HCT116 (cell line): ENCODE measurements around the gene SYNPO. TPM values are rescaled to one million over a fixed set of nuclear protein-coding genes. Genes with fewer than 3 reads are reported as not detected.

Source experiments
- ATAC-seq: fragments of 200-7000 bp; cut with Tn5 transposase; 2 replicates; pipeline ENCODE4 v1.9.1; 2020; ENCODE audit warnings: mild to moderate bottlenecking, moderate library complexity
- BruUV-seq: library from RNA; stranded (reverse); fragments of 400-500 nt; replicated peaks from 2 replicates; lab custom pipeline; 2021; lab: Mats Ljungman, UMichigan
- CTCF ChIA-PET: fragments of 300-600 bp; sonication (Branson Sonifier 250); formaldehyde crosslinking; loops from one replicate; lab custom pipeline; 2021; ENCODE audit warnings: antibody characterized with exemption; lab: Charles Lee
- POLR2A ChIA-PET: fragments of 300-600, 350-600 bp; sonication (Branson Sonifier 250); formaldehyde crosslinking; loops from one replicate; lab custom pipeline; 2021; ENCODE audit warnings: antibody characterized with exemption; lab: Charles Lee
- RAD21 ChIA-PET, 2 experiments: fragments of 300-600 bp; sonication (Branson Sonifier 250); formaldehyde crosslinking; loops; one replicate each; lab custom pipeline; 2023; ENCODE audit warnings: low total read pairs in 2 of 2; ENCODE audit not compliant: uncharacterized antibody in 2 of 2, unreplicated experiment in 2 of 2, low non-redundant PET in 1 of 2; lab: Charles Lee
- DNase-seq: peaks from one replicate; pipeline ENCODE4 v3.0.0-alpha.2; 2010; ENCODE audit warnings: low read depth, low spot score
- H2AFZ ChIP-seq: fragments of 200-600 bp; shearing (Covaris generic), sonication (generic); 2 replicates; pipeline ENCODE4 v1.6.1; 2017; ENCODE audit warnings: low read depth, mixed run types, mixed read lengths, antibody characterized with exemption, low read length; ENCODE audit not compliant: poor library complexity, severe bottlenecking
- H3K27ac ChIP-seq: 2 replicates; pipeline ENCODE4 v1.5.1; 2012; ENCODE audit warnings: low read depth, low read length
- H3K27me3 ChIP-seq: fragments of 200-600 bp; sonication (generic); 2 replicates; pipeline ENCODE4 v1.6.1; 2016; ENCODE audit warnings: mixed run types, low read length, mixed read lengths; ENCODE audit not compliant: insufficient read depth
- H3K36me3 ChIP-seq, 2 experiments: fragments of 200-500 bp in 1 of 2; fragments of 200-600 bp in 1 of 2; sonication (Bioruptor generic) in 1 of 2; sonication (generic) in 1 of 2; 2 replicates each; pipeline versions ENCODE4 v1.5.1 to v1.6.1; 2014 to 2016; ENCODE audit warnings: low read length in 2 of 2, inconsistent platforms in 1 of 2, mixed read lengths in 1 of 2, mixed run types in 1 of 2; ENCODE audit not compliant: insufficient read depth in 2 of 2, control insufficient read depth in 1 of 2
- H3K4me1 ChIP-seq, 2 experiments: fragments of 200-600 bp in 1 of 2; sonication (generic) in 1 of 2; 2 replicates each; pipeline versions ENCODE4 v1.5.1 to v1.6.1; 2012 to 2017; ENCODE audit warnings: low read length in 2 of 2, inconsistent platforms in 1 of 2, mild to moderate bottlenecking in 1 of 2, mixed read lengths in 1 of 2, mixed run types in 1 of 2, moderate library complexity in 1 of 2; ENCODE audit not compliant: insufficient read depth in 2 of 2, control insufficient read depth in 1 of 2
- H3K4me2 ChIP-seq: fragments of 200-600 bp; sonication (generic); 2 replicates; pipeline ENCODE4 v1.6.1; 2017; ENCODE audit warnings: mixed run types, low read length, mixed read lengths
- H3K4me3 ChIP-seq, 2 experiments: fragments of 200-600 bp in 1 of 2; sonication (generic) in 1 of 2; replicated peaks in 1 of 2; 2 replicates each; pipeline ENCODE4 v1.5.1; 2011 to 2016; ENCODE audit warnings: low read length in 2 of 2, control low read depth in 1 of 2, low read depth in 1 of 2, mild to moderate bottlenecking in 1 of 2, mixed read lengths in 1 of 2, mixed run types in 1 of 2
- H3K79me2 ChIP-seq: fragments of 200-600 bp; sonication (generic); 2 replicates; pipeline ENCODE4 v1.6.1; 2017; ENCODE audit warnings: mild to moderate bottlenecking, mixed run types, low read length, moderate library complexity, mixed read lengths; ENCODE audit not compliant: insufficient read depth
- H3K9ac ChIP-seq: fragments of 200-600 bp; sonication (generic); 2 replicates; pipeline ENCODE4 v1.6.1; 2016; ENCODE audit warnings: low read length, mixed read lengths
- H3K9me2 ChIP-seq: fragments of 200-600 bp; sonication (generic), shearing (Covaris generic); 2 replicates; pipeline ENCODE4 v1.6.1; 2017; ENCODE audit warnings: mixed run types, mild to moderate bottlenecking, moderate library complexity; ENCODE audit not compliant: insufficient read depth
- H3K9me3 ChIP-seq, 2 experiments: fragments of 200-500 bp in 1 of 2; fragments of 200-600 bp in 1 of 2; sonication (Bioruptor generic) in 1 of 2; sonication (generic) in 1 of 2; 2 replicates each; pipeline ENCODE4 v1.6.1; 2014 to 2017; ENCODE audit warnings: low read length in 2 of 2, mixed read lengths in 2 of 2, inconsistent platforms in 1 of 2, low read depth in 1 of 2, mild to moderate bottlenecking in 1 of 2, mixed run types in 1 of 2, moderate library complexity in 1 of 2; ENCODE audit not compliant: control insufficient read depth in 1 of 2, insufficient read depth in 1 of 2
- H4K20me1 ChIP-seq: fragments of 200-600 bp; sonication (generic), shearing (Covaris generic); 2 replicates; pipeline ENCODE4 v1.6.1; 2017; ENCODE audit warnings: mixed run types, mild to moderate bottlenecking, moderate library complexity; ENCODE audit not compliant: insufficient read depth
- CEBPB ChIP-seq: IDR thresholded peaks from 2 replicates; pipeline ENCODE4 v1.6.1; 2012; ENCODE audit warnings: low read depth
- EGR1 ChIP-seq: IDR thresholded peaks from 2 replicates; pipeline ENCODE4 v1.6.1; 2012; ENCODE audit warnings: low read depth
- POLR2A ChIP-seq: IDR thresholded peaks from 2 replicates; pipeline ENCODE4 v1.7.0; 2011; ENCODE audit warnings: borderline replicate concordance; ENCODE audit not compliant: insufficient read depth, insufficient read length; ENCODE audit errors: extremely low read depth
- RAD21 ChIP-seq: IDR thresholded peaks from 2 replicates; pipeline ENCODE4 v1.6.1; 2012; ENCODE audit warnings: low read depth, mild to moderate bottlenecking
- YY1 ChIP-seq: IDR thresholded peaks from 2 replicates; pipeline ENCODE4 v1.6.1; 2011; ENCODE audit warnings: low read length, low read depth, moderate library complexity, mild to moderate bottlenecking; ENCODE audit not compliant: insufficient replicate concordance; ENCODE audit errors: extremely low read depth
- ZNF274 ChIP-seq: fragments of 200-500 bp; sonication (Bioruptor generic); IDR thresholded peaks from 2 replicates; pipeline ENCODE4 v1.6.1; 2014; ENCODE audit warnings: mild to moderate bottlenecking, low read depth, low read length, inconsistent platforms
- intact Hi-C: fragments of 100-400 bp; cut with micrococcal nuclease; formaldehyde crosslinking; loops from 2 replicates; pipeline ENCODE4 v1.10.0; 2022
- total RNA-seq: library from RNA; stranded (reverse); gene quantifications from one replicate; pipeline ENCODE4 v1.2.1, GENCODE V29; 2021; ENCODE audit not compliant: unreplicated experiment
- TF ChIP-seq, protein P1 (sequence below): IDR thresholded peaks from 2 replicates; pipeline ENCODE4 v1.6.1; 2012

The SYNPO gene
- total RNA-seq, 1 experiment from 2014 or later = 8.2 TPM

GRCh38 chr5:150633429-150633828, 7.0 kb upstream of the SYNPO start:
- no peak overlapping the region for H3K4me2 ChIP-seq
- no peaks in the 10 kb centered on the region for H3K27me3 ChIP-seq
- no peaks in the 10 kb centered on the region for H3K9me2 ChIP-seq
- intact Hi-C loops = no loop called here
- H3K79me2 ChIP-seq = no peaks in the 10 kb centered on the region
- peaks cover 40 to 52% of the 10 kb centered on the region in 2 experiments for H3K4me1 ChIP-seq
- no peaks in the 10 kb centered on the region for H3K9me3 ChIP-seq
- no peaks in the 10 kb centered on the region for H4K20me1 ChIP-seq
- no peak for DNase-seq
- no peak overlapping the region for H2AFZ ChIP-seq
- no peaks in the 10 kb centered on the region for H3K36me3 ChIP-seq
- ATAC-seq = no peak
- no peak overlapping the region for H3K27ac ChIP-seq
- BruUV-seq = no TSS peak
- ChIA-PET CTCF (no interaction called here), POLR2A (no interaction called here), RAD21 (no interaction called here)
- H3K4me3 ChIP-seq = no peak overlapping the region
- H3K9ac ChIP-seq = no peak overlapping the region
- TF ChIP-seq RAD21 (no peak), EGR1 (no peak), ZNF274 (no peak), POLR2A (no peak)
- TF ChIP-seq, protein P1, sequence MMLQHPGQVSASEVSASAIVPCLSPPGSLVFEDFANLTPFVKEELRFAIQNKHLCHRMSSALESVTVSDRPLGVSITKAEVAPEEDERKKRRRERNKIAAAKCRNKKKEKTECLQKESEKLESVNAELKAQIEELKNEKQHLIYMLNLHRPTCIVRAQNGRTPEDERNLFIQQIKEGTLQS = no peak

GRCh38 chr5:150636391-150637244, 3.8 kb upstream of the SYNPO start:
- H3K27me3 ChIP-seq = no peaks in the 10 kb centered on the region
- H3K9ac ChIP-seq = no peak overlapping the region
- ATAC-seq = peak; percentile 56
- H3K9me2 ChIP-seq = no peaks in the 10 kb centered on the region
- RAD21 ChIA-PET = no interaction called here
- H3K27ac ChIP-seq = no peak overlapping the region; the same call in 1 of the 2 replicates
- DNase-seq = no peak
- H4K20me1 ChIP-seq = no peaks in the 10 kb centered on the region
- CTCF ChIA-PET = no interaction called here
- H3K36me3 ChIP-seq = no peaks in the 10 kb centered on the region
- H3K4me1 ChIP-seq = peaks cover 42 to 71% of the 10 kb centered on the region in 2 experiments
- H3K9me3 ChIP-seq = no peaks in the 10 kb centered on the region
- intact Hi-C loops = no loop called here
- TF ChIP-seq CEBPB = no peak
- TF ChIP-seq YY1 = peak; percentile 54
- no peak overlapping the region for H2AFZ ChIP-seq
- no peaks in the 10 kb centered on the region for H3K79me2 ChIP-seq
- peak overlapping the region; percentile 73 for H3K4me2 ChIP-seq
- no TSS peak for BruUV-seq
- no peak overlapping the region for H3K4me3 ChIP-seq
- POLR2A ChIA-PET = no interaction called here
